PFSK-1 (cell line): ENCODE results near the gene DCLRE1A.

Experiments
- FOXP2 ChIP-seq: optimal IDR thresholded peaks from 2 replicates; pipeline ENCODE3; 2011; ENCODE audit warnings: borderline replicate concordance, control low read depth, inconsistent platforms; ENCODE audit not compliant: insufficient read depth; ENCODE audit errors: extremely low read length, extremely low read depth
- POLR2AphosphoS5 ChIP-seq: IDR thresholded peaks from 2 replicates; pipeline ENCODE4 v1.6.1; 2012; ENCODE audit warnings: low read depth, mild to moderate bottlenecking, control low read depth, low read length, moderate library complexity
- REST ChIP-seq, 2 experiments: IDR thresholded peaks; 2 replicates each; pipeline versions ENCODE4 v1.6.1 to v1.8.0; 2011 to 2012; ENCODE audit warnings: low read depth in 2 of 2, low read length in 2 of 2, control low read depth in 1 of 2, inconsistent platforms in 1 of 2, mild to moderate bottlenecking in 1 of 2, moderate library complexity in 1 of 2; ENCODE audit not compliant: insufficient read depth in 1 of 2
- SIN3A ChIP-seq: IDR thresholded peaks from 2 replicates; pipeline ENCODE4 v1.6.1; 2012; ENCODE audit warnings: mild to moderate bottlenecking, low read length, moderate library complexity, borderline replicate concordance; ENCODE audit not compliant: insufficient read depth
- TAF1 ChIP-seq: IDR thresholded peaks from 2 replicates; pipeline ENCODE4 v1.6.1; 2012; ENCODE audit warnings: low read length, control low read depth, borderline replicate concordance; ENCODE audit not compliant: insufficient read depth

DNA sequence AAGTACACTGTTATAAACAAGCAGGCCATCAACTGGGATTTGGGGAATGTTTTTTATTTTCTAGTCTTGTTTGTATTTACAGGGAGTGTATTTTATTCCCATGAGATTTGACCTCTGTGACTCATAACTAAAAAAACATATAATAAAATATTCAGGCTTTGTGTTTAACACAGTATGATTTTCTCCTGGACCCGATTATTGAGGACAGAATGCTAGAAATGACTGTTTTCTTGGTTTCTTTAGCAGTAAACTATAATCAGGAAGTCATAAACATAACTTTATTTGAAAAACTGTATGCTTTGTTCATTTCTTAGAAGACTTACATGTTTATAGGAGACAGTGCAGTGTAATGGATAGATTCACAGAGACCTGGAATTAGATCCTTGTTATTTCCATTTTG lies 2.7 kb upstream of the DCLRE1A start:
- no peak for TF ChIP-seq TAF1
- no peak for TF ChIP-seq REST (IDR thresholded peaks at IDR 0.05; ENCODE audit: insufficient read depth in 1 of 2, low read depth in 2 of 2, low read length in 2 of 2)
- no peak for TF ChIP-seq POLR2AphosphoS5
- no peak for TF ChIP-seq SIN3A
- no peak for TF ChIP-seq FOXP2
